ENCODE measurements around the gene TCF7L1. TPM values are rescaled to one million over a fixed set of nuclear protein-coding genes. Genes with fewer than 3 reads are reported as not detected.

TCF7L1 gene
- total and polyA plus RNA-seq, 9 of the 15 experiments (the other 6 are each of a cell fraction or from before 2014, with no cell fraction given): 0.03 to 0.11 (median 0.07) TPM; not detected in 5

- no peak for TF ChIP-seq PURB (CRISPR knock-in tag; IDR thresholded peaks at IDR 0.05; ENCODE audit: low read depth)
- no peak for TF ChIP-seq NCOA1 (IDR thresholded peaks at IDR 0.05; ENCODE audit: low read depth)
Observed at GRCh38 chr2:85174943-85175342, 41.8 kb downstream of the TCF7L1 start (continued).

GRCh38 chr2:85175369-85176299, 42.4 kb downstream of the TCF7L1 start:
- H4K20me1 ChIP-seq (replicated peaks; ENCODE audit: control insufficient read depth, insufficient read depth, low read length): no peaks in the 10 kb centered on the region
- ATAC-seq (no peak), FAIRE-seq (no peak), DNase-seq (ENCODE audit: extremely low read depth in 1 of 4, low spot score in 3 of 4) (no peak)
- H3K79me2 ChIP-seq (ENCODE audit: control insufficient read depth, insufficient read depth, low read length): no peaks in the 10 kb centered on the region
- POLR2A ChIA-PET: interaction anchor here (0.8 to 1.4 kb wide), 2 partner anchors 18 to 333 kb away, joined by 3 to 5 read pairs; no protein-coding TSS in a partner anchor
- no TSS peak for BruUV-seq (replicated peaks)
- H2AFZ ChIP-seq (ENCODE audit: low read depth, low read length): no peak overlapping the region
- H3K27me3 ChIP-seq (ENCODE audit: control insufficient read depth in 2 of 2, insufficient read depth in 2 of 2, low read length in 2 of 2): peaks cover 27 to 68% of the 10 kb centered on the region in 2 experiments
- in situ Hi-C loops (cut with MboI) (no loop called here), intact Hi-C loops (cut with micrococcal nuclease) (no loop called here)
- 2% methylated on average over 13 of the region's 13 CpGs for WGBS (ENCODE audit: insufficient coverage, low coverage, missing lambda C conversion rate)
- 0 out of 2 replicates have a peak, but pooled peaks cover 1% of the 10 kb centered on the region for H3K9me3 ChIP-seq (replicated peaks; ENCODE audit: control insufficient read depth, insufficient read depth, low read depth, low read length)
- TF ChIP-seq BHLHE40 (IDR thresholded peaks at IDR 0.05; ENCODE audit: low read length): no peak
- TF ChIP-seq ZNF232 (CRISPR knock-in tag; IDR thresholded peaks at IDR 0.05): no peak
- no peak for TF ChIP-seq NR2C1 (IDR thresholded peaks at IDR 0.05)
- no peak for TF ChIP-seq NR2C1 (tag; IDR thresholded peaks at IDR 0.05)
- TF ChIP-seq TBP (optimal IDR thresholded peaks at IDR 0.05; ENCODE audit: low read depth, low read length): no peak
- no peak for TF ChIP-seq ZNF12 (CRISPR knock-in tag; IDR thresholded peaks at IDR 0.05)
- no peak for TF ChIP-seq EP300 (IDR thresholded peaks at IDR 0.05; ENCODE audit: low read length)
- no peak for TF ChIP-seq TAF7 (tag; IDR thresholded peaks at IDR 0.05)
- no peak for TF ChIP-seq SP1 (CRISPR knock-in tag; IDR thresholded peaks at IDR 0.05)
- no peak for TF ChIP-seq ELF1 (tag; IDR thresholded peaks at IDR 0.05)
- TF ChIP-seq ZNF695 (CRISPR knock-in tag; IDR thresholded peaks at IDR 0.05): no peak
- no peak for TF ChIP-seq ZFP1 (CRISPR knock-in tag; IDR thresholded peaks at IDR 0.05)
- no peak for TF ChIP-seq MITF (IDR thresholded peaks at IDR 0.05)
- no peak for TF ChIP-seq ZNF511 (CRISPR knock-in tag; IDR thresholded peaks at IDR 0.05)
- no peak for TF ChIP-seq HNRNPUL1 (IDR thresholded peaks at IDR 0.05; ENCODE audit: low read length)
- no peak for TF ChIP-seq ZNF384 (IDR thresholded peaks at IDR 0.05; ENCODE audit: low read depth, low read length)
- no peak for TF ChIP-seq ZNF263 (CRISPR knock-in tag; IDR thresholded peaks at IDR 0.05; ENCODE audit: borderline replicate concordance)
- no peak for TF ChIP-seq ZNF780A (CRISPR knock-in tag; IDR thresholded peaks at IDR 0.05)
- no peak for TF ChIP-seq DPF2 (IDR thresholded peaks at IDR 0.05)
- no peak overlapping the region for H3K27ac ChIP-seq (ENCODE audit: extremely low read depth, low read depth, low read length)
- no peak overlapping the region for H3K4me2 ChIP-seq (ENCODE audit: insufficient read depth, low read length)
- no peak overlapping the region for H3K9ac ChIP-seq (ENCODE audit: insufficient read depth in 1 of 2, low read depth in 2 of 2, low read length in 2 of 2)
- H3K4me3 ChIP-seq: no peak overlapping the region
- no peaks in the 10 kb centered on the region for H3K9me1 ChIP-seq (ENCODE audit: control insufficient read depth, insufficient read depth, low read length)
- H3K36me3 ChIP-seq (ENCODE audit: control insufficient read depth, insufficient read depth, low read length): no peaks in the 10 kb centered on the region
- CTCF ChIA-PET (ENCODE audit: low intra/inter-chr PET ratio): no interaction called here
- H3K4me1 ChIP-seq (replicated peaks in 1 of 2; ENCODE audit: control insufficient read depth in 2 of 2, insufficient read depth in 2 of 2, low read length in 2 of 2): no peaks in the 10 kb centered on the region

All from K562 (cell line).